Subcutaneous abdominal adipose tissue (tissue), 5 donors: ENCODE data around the gene CDH5.

Source experiments
- H3K27ac ChIP-seq: one replicate; pipeline ENCODE4 v1.7.0; 2013; ENCODE audit warnings: low read depth, mild to moderate bottlenecking, inconsistent platforms, low read length, moderate library complexity
- H3K27me3 ChIP-seq, 5 donors: one replicate each; pipeline ENCODE4 v1.7.0; 2013; ENCODE audit warnings: low read length in 5 of 5, inconsistent platforms in 1 of 5; ENCODE audit not compliant: control insufficient read depth in 5 of 5, insufficient read depth in 4 of 5
- H3K36me3 ChIP-seq, 5 donors: one replicate each; pipeline ENCODE4 v1.7.0; 2013; ENCODE audit warnings: low read length in 5 of 5; ENCODE audit not compliant: control insufficient read depth in 5 of 5, insufficient read depth in 5 of 5
- H3K4me1 ChIP-seq, 5 donors: one replicate each; pipeline ENCODE4 v1.7.0; 2013; ENCODE audit warnings: low read length in 5 of 5, mild to moderate bottlenecking in 3 of 5, moderate library complexity in 1 of 5; ENCODE audit not compliant: control insufficient read depth in 5 of 5, insufficient read depth in 5 of 5
- H3K4me3 ChIP-seq, 5 donors: one replicate each; pipeline ENCODE4 v1.7.0; 2013; ENCODE audit warnings: low read length in 5 of 5, low read depth in 1 of 5
- H3K9ac ChIP-seq, 5 donors: one replicate each; pipeline ENCODE4 v1.7.0; 2013; ENCODE audit warnings: low read length in 5 of 5, mild to moderate bottlenecking in 4 of 5, moderate library complexity in 3 of 5
- H3K9me3 ChIP-seq, 5 donors: one replicate each; pipeline ENCODE4 v1.7.0; 2013; ENCODE audit warnings: low read length in 5 of 5; ENCODE audit not compliant: control insufficient read depth in 5 of 5
- donor health status: healthy.
- donor health status: healthy.
- donor health status: healthy.
- donor health status: healthy.
- donor health status: healthy.

Gene CDH5

DNA sequence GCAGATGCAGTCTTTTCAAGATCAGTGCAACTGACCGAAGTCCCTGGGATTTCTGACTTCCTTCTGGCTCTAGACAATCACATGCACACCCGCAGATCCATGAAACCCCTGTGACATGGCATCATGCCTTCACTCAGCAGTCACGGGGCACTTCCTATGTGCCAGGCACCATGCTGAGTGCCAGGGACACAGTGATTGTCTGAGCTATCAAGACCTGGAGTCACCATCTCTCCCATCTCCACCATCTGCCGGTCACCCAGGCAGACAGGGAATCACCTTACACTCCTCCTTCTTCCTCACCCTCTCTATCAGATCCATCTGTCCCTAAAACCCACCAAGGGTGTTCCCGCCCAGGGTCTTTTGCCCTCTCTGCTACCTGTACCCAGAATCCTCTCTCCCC lies 65.9 kb downstream of the CDH5 start:
- Histone ChIP-seq H3K9ac (no peak overlapping the region), H3K27ac (no peak overlapping the region), H3K4me3 (no peak overlapping the region), H3K36me3 (no peaks in the 10 kb centered on the region), H3K27me3 (peaks cover 8 to 24% (median 15%) of the 10 kb centered on the region in 5 donors), H3K4me1 (peaks cover 0 to 12% (median 12%) of the 10 kb centered on the region in 5 donors), H3K9me3 (no peaks in the 10 kb centered on the region)

DNA sequence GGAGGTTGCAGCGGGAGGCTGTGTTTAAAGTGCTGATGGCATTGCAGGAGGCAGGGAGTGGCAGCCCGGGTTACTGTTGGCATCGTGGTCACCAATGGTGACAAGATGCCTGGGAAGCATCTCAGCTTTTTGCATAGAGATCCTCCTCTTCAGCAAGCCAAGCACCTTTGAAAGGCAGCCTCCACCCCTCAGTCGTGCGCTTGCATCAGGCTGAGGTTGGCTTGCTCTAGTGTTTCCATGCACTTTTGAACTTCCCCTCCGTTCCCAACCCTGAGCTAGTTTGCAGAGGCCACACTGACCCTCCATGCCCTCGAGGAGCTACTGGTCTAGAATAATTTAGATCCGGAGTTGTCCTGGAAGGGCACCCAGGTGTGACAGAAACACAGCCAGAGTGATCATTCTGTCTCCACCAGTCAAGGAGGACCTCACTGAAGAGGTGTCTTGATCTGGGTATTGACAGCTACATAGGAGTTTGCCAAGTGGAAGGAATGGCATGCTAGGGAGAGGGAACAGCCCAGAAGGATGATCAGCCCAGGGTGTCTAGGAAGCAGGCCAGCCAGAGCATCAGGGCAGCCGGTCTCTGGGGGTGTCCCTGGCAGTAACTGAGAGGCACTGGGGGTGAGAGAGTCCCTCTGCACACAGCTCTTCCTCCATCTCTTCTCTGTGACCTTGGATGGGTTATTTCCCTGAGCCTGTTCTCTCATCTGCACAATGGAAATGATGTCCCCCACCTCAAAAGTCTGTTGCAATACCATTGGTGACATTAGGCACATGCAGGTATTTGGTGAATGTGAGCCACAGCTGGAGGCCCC lies 68.3 kb downstream of the CDH5 start:
- no peaks in the 10 kb centered on the region for H3K9me3 ChIP-seq
- no peaks in the 10 kb centered on the region for H3K36me3 ChIP-seq
- H3K9ac ChIP-seq = no peak overlapping the region
- peaks cover 0 to 9% (median 6%) of the 10 kb centered on the region in 5 donors for H3K27me3 ChIP-seq
- H3K4me1 ChIP-seq = no peaks in the 10 kb centered on the region
- no peak overlapping the region for H3K27ac ChIP-seq
- no peak overlapping the region for H3K4me3 ChIP-seq

DNA sequence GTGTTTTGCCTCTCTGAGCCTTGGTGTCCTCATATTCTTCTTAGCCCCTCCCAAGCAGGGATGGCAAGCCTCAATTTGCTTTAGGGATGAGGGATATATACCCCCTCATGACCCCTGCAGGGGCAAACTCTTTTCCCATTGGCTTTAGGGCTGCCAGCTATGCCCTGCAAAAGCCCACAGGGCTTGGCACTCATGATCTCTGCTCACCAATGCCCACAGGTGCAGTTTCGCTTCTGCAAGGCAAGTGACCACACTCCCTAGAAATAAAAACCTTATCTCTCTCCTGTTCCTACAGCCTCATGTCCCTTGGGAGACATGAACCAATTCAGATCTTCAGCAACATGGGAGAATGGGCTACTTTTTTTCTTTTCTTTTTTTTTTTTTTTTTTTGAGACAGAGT lies 69.4 kb downstream of the CDH5 start:
- Histone ChIP-seq H3K4me3 (no peak overlapping the region), H3K9me3 (no peaks in the 10 kb centered on the region), H3K4me1 (no peaks in the 10 kb centered on the region), H3K36me3 (no peaks in the 10 kb centered on the region), H3K9ac (no peak overlapping the region), H3K27ac (no peak overlapping the region), H3K27me3 (peaks cover 3 to 9% (median 9%) of the 10 kb centered on the region in 5 donors)

DNA sequence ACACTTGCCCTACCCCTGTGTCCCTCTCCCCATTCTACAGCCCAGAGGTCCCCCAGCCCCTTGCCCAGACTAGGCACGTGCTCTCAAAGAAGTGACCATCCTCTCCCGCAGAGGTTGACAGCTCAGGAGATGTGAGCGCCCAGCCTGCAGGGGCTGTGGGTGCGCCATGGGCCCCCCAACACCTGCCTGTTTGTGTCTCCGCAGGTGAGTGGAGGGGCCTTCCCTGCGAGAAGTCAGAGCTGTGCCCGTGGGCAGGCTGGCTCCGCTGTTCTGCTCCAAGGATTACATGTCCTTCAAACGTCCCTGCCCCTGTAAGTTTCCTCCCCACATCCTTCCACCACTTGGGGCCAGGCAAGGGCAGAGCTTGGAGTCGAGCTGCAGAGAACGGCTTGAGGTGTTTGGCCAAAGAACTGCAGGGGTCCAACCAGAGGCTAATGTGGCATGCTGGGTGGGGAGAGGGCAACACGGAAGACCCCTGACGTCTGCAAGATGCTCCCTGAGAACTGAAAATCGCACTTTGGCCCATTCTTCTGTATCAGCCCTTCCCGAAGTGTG lies 71.0 kb downstream of the CDH5 start:
- Histone ChIP-seq H3K4me3 (no peak overlapping the region), H3K9me3 (no peaks in the 10 kb centered on the region), H3K9ac (no peak overlapping the region), H3K4me1 (no peaks in the 10 kb centered on the region), H3K27ac (no peak overlapping the region), H3K36me3 (no peaks in the 10 kb centered on the region), H3K27me3 (peaks cover 4 to 14% (median 9%) of the 10 kb centered on the region in 5 donors)

DNA sequence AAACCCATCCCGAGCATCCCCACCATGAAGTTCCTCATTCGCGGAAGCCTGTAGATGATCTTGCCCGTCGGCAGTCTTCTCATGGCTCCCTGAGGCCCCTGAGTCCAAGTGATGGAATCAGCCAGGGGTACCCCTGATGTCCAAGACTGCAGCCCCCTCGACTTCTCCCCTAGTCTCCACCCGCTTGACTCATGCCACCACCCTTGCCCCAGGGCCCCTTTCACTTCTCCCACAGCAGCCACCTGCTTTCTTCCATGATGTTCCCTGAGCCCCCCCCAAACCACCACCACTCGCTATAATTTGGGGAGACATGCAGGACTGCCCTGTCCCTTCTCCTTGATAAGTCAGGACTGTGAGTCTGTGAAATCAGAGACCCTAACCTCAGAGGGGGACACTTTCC lies 72.0 kb downstream of the CDH5 start:
- H3K9me3 ChIP-seq = no peaks in the 10 kb centered on the region
- H3K4me1 ChIP-seq = no peaks in the 10 kb centered on the region
- no peak overlapping the region for H3K4me3 ChIP-seq
- H3K27ac ChIP-seq = no peak overlapping the region
- no peak overlapping the region for H3K9ac ChIP-seq
- H3K27me3 ChIP-seq = peaks cover 4 to 12% (median 9%) of the 10 kb centered on the region in 5 donors
- no peaks in the 10 kb centered on the region for H3K36me3 ChIP-seq

DNA sequence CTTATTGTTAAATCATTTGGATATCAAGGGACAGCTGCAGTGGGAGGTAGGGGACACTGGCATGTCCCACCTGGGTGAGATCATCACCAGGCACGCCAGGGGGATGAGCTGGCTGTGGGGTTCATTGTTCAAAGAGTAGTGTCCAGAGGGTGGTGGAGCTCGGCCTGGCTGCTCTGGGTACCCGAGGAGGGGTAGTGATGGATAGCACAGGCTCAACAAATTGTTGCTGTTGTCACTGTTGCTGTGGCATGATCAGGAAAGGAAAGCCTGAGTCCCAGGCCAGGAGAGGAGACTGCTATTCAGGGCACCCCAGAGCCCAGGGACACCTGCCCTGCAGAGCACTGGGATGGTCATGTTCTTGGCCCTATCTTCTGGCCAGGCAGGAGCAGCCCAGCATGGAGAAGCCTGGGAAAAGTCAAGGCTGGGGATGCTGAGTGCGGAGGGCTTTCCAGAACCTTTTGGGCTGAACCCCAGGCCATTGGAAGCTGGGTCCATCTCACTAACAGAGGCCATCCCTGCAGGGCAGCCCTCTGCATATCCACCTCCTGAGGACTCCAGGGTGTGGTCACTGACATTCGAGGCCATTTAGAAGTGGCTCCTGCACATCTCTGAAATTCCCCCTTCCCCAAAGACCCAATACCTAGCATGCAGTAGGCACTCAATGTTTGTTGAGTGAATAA lies 72.7 kb downstream of the CDH5 start:
- Histone ChIP-seq H3K4me3 (no peak overlapping the region), H3K27ac (no peak overlapping the region), H3K36me3 (no peaks in the 10 kb centered on the region), H3K4me1 (no peaks in the 10 kb centered on the region), H3K27me3 (peaks cover 4 to 14% (median 10%) of the 10 kb centered on the region in 5 donors), H3K9ac (no peak overlapping the region), H3K9me3 (no peaks in the 10 kb centered on the region)

DNA sequence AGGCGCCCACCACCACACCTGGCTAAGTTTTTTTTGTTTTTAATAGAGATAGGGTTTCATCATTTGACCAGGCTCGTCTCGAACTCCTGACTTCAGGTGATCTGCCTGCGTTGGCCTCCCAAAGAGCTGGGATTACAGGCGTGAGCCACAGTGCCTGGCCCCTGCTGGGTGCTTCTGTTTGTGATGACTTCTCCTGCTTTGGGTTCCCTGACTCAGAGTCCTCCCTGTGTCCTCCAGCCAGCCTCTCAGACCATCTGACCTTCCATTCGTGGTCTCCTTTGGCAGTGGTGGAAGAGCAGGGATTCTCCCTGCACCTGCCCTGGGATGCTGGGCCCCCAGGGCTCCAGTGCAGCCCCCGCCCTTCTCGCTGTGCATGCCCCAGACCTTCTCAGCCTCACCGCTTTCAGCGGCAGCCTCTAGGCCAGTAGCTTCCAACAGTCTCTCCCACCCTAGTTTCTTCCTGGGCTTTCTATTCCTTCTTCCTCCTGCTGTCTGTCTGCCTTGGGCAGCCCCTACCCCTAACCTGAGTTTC lies 73.8 kb downstream of the CDH5 start:
- H3K9ac ChIP-seq = no peak overlapping the region
- peaks cover 0 to 17% (median 9%) of the 10 kb centered on the region in 5 donors for H3K27me3 ChIP-seq
- no peaks in the 10 kb centered on the region for H3K9me3 ChIP-seq
- no peaks in the 10 kb centered on the region for H3K36me3 ChIP-seq
- H3K4me3 ChIP-seq = no peak overlapping the region
- no peaks in the 10 kb centered on the region for H3K4me1 ChIP-seq
- H3K27ac ChIP-seq = no peak overlapping the region

DNA sequence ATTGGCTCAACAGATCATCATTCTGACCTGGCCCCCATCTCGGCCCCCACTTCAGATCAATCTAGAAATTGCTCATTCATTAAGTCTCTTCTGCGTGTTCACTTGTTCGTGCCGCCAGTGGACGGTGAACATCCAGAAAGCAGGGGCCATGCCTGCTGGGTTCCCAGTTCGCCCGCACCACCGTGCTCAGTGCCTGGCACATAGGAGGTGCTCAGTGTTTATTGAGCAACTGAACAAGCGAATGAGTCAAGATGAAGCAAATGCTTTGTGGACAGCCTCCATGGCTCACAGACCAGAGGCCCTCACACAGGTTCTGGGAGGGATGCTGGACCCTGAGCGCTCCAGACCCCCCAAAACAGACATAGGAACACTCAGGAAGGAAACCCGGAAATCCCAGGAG lies 74.5 kb downstream of the CDH5 start:
- H3K4me3 ChIP-seq = no peak overlapping the region
- H3K36me3 ChIP-seq = no peaks in the 10 kb centered on the region
- no peak overlapping the region for H3K9ac ChIP-seq
- H3K27me3 ChIP-seq = peaks cover 0 to 17% (median 9%) of the 10 kb centered on the region in 5 donors
- H3K4me1 ChIP-seq = no peaks in the 10 kb centered on the region
- H3K27ac ChIP-seq = no peak overlapping the region
- H3K9me3 ChIP-seq = no peaks in the 10 kb centered on the region

DNA sequence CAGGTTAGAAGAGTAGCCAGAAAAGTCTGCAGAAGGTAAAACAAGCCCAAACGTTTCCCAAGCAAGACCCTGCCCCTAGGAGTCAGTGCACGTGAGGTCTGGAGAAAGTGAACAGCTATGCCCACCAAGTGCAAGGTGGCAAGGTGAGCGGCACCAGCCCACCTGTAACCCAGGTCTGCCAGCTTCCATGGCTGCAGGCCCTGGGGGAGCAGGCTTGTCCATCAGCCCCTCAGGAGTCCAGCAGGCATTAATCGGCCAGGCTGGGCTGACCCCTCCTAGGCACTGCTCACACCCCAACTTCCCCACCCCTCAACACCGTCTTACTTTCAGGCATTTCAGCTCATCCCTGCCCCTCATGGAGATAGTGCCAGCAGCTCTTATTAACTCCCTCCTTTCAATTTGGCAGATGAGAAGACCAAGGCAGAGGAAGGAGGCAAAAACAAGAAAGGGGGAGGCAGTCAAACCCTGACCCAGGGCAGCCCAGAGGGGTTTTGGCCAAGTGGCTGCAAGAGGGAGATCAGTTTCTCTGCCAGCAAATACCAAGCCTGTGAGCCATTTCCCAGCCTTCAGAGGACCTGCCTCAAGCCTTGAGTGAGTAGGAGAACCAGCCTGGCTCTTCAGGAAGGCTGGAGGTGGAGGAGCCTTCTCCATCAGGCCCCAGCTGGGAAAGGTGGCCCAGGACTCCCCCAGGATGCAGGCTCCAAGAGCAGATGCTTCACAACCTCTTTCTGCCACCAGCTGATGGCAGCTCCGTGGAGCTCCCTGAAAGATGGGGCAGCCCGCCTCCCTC lies 75.3 kb downstream of the CDH5 start:
- Histone ChIP-seq H3K27me3 (peaks cover 0 to 17% (median 11%) of the 10 kb centered on the region in 5 donors), H3K27ac (no peak overlapping the region), H3K36me3 (no peaks in the 10 kb centered on the region), H3K4me1 (no peaks in the 10 kb centered on the region), H3K4me3 (no peak overlapping the region), H3K9me3 (no peaks in the 10 kb centered on the region), H3K9ac (no peak overlapping the region)
